OCI-LY1 (cell line): Measurements from ENCODE around the gene COX19.
"Not testable (repeated sequence)": the region's sequence is repeated elsewhere in the genome, so short reads cannot be mapped to it uniquely, and the experiment has no call there.

Experiments used
- H2AFZ ChIP-seq: fragments of 200-600 bp; sonication (generic), shearing (Covaris generic); 2 replicates; pipeline ENCODE4 v1.6.0; 2014; ENCODE audit warnings: antibody characterized with exemption, mild to moderate bottlenecking, low read length
- H3F3A ChIP-seq: fragments of 200-600 bp; sonication (generic), shearing (Covaris generic); 2 replicates; pipeline ENCODE4 v1.6.0; 2014; ENCODE audit warnings: mild to moderate bottlenecking, antibody characterized with exemption, low read length, moderate library complexity; ENCODE audit not compliant: insufficient read depth
- H3K27ac ChIP-seq: fragments of 200-600 bp; sonication (generic); 2 replicates; pipeline ENCODE4 v1.5.1; 2014; ENCODE audit warnings: low read length, mixed run types, mild to moderate bottlenecking, low read depth; ENCODE audit not compliant: poor library complexity, severe bottlenecking
- H3K27me3 ChIP-seq: fragments of 200-600 bp; sonication (generic); 2 replicates; pipeline ENCODE4 v1.6.0; 2014; ENCODE audit warnings: antibody characterized with exemption, mild to moderate bottlenecking, low read length, moderate library complexity; ENCODE audit not compliant: insufficient read depth
- H3K36me3 ChIP-seq: fragments of 200-600 bp; sonication (generic); 2 replicates; pipeline ENCODE4 v1.6.1; 2014; ENCODE audit warnings: mild to moderate bottlenecking, antibody characterized with exemption, low read length, moderate library complexity, mixed read lengths; ENCODE audit not compliant: insufficient read depth
- H3K4me1 ChIP-seq: fragments of 200-600 bp; sonication (generic); 2 replicates; pipeline ENCODE4 v1.5.1; 2014; ENCODE audit warnings: mild to moderate bottlenecking, low read length, moderate library complexity; ENCODE audit not compliant: insufficient read depth, severe bottlenecking
- H3K4me2 ChIP-seq: fragments of 200-600 bp; sonication (generic), shearing (Covaris generic); 2 replicates; pipeline ENCODE4 v1.6.1; 2014; ENCODE audit warnings: low read length
- H3K4me3 ChIP-seq: fragments of 200-600 bp; sonication (generic); 2 replicates; pipeline ENCODE4 v1.5.1; 2014; ENCODE audit warnings: low read length, low read depth, mild to moderate bottlenecking, mixed read lengths; ENCODE audit not compliant: poor library complexity, severe bottlenecking
- H3K79me2 ChIP-seq: fragments of 200-600 bp; shearing (Covaris generic); 2 replicates; pipeline ENCODE4 v1.6.1; 2016; ENCODE audit warnings: mixed run types, low read length, mixed read lengths; ENCODE audit not compliant: insufficient read depth
- H3K9ac ChIP-seq: fragments of 200-600 bp; sonication (generic), shearing (Covaris generic); 2 replicates; pipeline ENCODE4 v1.6.1; 2014; ENCODE audit warnings: mild to moderate bottlenecking, low read length, mixed read lengths
- H3K9me2 ChIP-seq: fragments of 200-600 bp; sonication (generic), shearing (Covaris generic); 2 replicates; pipeline ENCODE4 v1.6.1; 2014; ENCODE audit warnings: low read depth, mild to moderate bottlenecking, low read length, mixed read lengths
- H3K9me3 ChIP-seq: fragments of 200-600 bp; shearing (Covaris generic); 2 replicates; pipeline ENCODE4 v1.6.1; 2014; ENCODE audit warnings: low read length, mixed read lengths
- H4K20me1 ChIP-seq: fragments of 200-600 bp; sonication (generic), shearing (Covaris generic); 2 replicates; pipeline ENCODE4 v1.6.0; 2016; ENCODE audit warnings: mild to moderate bottlenecking, low read length; ENCODE audit not compliant: insufficient read depth
- EZH2 ChIP-seq: fragments of 200-600 bp; sonication (generic), shearing (Covaris generic); IDR thresholded peaks from 2 replicates; pipeline ENCODE4 v1.8.0; 2017; ENCODE audit warnings: borderline replicate concordance, mixed run types, mild to moderate bottlenecking, antibody characterized with exemption, low read length, moderate library complexity, mixed read lengths
- TF ChIP-seq, protein P1 (sequence below): fragments of 200-600 bp; sonication (generic), shearing (Covaris generic); IDR thresholded peaks from 2 replicates; pipeline ENCODE4 v1.5.1; 2017; ENCODE audit warnings: mild to moderate bottlenecking, antibody characterized with exemption, low read length, moderate library complexity, mixed read lengths

COX19 gene

DNA sequence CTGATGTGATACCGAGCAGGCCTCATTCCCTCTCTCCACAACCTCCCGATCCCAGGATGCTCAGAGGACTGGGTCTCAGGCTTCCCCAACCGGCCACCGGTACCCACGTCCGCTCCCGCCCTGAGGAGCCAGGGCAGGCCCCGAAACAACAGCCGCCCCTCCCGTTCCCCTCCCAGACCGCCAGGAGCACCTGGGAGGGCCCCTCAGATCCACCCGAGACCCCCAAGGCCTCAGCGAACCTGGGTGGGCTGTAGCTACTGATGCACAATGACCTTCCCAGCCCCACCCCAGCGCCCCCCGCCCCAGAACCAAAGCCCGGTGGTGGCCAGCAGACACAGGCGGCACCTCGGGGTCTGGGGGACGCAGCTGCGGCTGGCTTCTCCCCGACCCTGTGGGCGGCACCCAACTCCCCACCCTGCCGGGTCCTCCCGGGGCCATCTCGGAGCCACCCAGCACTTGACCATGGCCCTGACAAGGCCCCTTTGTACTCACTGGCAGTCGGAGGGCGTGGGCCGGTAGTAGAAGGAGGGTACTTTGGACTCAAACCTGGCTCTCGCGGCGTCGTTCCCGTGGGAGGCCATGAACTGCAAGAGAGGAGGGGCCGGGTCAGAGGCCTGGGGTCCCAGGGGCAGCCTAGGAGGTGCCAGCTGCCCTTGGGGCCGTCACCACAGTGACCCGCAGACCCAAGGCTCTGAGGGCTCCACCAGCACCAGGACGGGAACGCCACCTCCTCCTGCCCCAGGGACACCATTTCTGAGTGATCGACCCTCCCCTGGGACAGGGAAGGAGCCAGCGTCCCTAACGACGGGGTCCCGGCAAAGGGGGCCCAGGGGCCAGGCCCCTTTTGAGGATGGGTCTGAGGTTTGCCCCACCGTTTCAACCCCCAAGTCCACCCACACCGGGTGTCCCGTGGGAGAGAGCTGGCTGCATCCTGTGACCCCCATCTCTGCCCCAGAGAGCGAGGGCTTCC is 49.0 kb downstream of the COX19 start:
- no peaks in the 10 kb centered on the region for H4K20me1 ChIP-seq
- H3K9ac ChIP-seq: no peak overlapping the region
- no peaks in the 10 kb centered on the region for H3K9me2 ChIP-seq
- no peaks in the 10 kb centered on the region for H3F3A ChIP-seq
- TF ChIP-seq, protein P1, sequence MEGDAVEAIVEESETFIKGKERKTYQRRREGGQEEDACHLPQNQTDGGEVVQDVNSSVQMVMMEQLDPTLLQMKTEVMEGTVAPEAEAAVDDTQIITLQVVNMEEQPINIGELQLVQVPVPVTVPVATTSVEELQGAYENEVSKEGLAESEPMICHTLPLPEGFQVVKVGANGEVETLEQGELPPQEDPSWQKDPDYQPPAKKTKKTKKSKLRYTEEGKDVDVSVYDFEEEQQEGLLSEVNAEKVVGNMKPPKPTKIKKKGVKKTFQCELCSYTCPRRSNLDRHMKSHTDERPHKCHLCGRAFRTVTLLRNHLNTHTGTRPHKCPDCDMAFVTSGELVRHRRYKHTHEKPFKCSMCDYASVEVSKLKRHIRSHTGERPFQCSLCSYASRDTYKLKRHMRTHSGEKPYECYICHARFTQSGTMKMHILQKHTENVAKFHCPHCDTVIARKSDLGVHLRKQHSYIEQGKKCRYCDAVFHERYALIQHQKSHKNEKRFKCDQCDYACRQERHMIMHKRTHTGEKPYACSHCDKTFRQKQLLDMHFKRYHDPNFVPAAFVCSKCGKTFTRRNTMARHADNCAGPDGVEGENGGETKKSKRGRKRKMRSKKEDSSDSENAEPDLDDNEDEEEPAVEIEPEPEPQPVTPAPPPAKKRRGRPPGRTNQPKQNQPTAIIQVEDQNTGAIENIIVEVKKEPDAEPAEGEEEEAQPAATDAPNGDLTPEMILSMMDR: no peak
- no peak for TF ChIP-seq EZH2
- no peak overlapping the region for H2AFZ ChIP-seq
- peaks cover 7% of the 10 kb centered on the region; the same call in 1 of the 2 replicates for H3K27me3 ChIP-seq
- no peak overlapping the region for H3K4me2 ChIP-seq
- no peak overlapping the region for H3K27ac ChIP-seq
- H3K79me2 ChIP-seq: no peaks in the 10 kb centered on the region
- no peak overlapping the region for H3K4me3 ChIP-seq
- peaks cover 11% of the 10 kb centered on the region for H3K4me1 ChIP-seq
- H3K36me3 ChIP-seq: no peaks in the 10 kb centered on the region
- H3K9me3 ChIP-seq: no peaks in the 10 kb centered on the region

DNA sequence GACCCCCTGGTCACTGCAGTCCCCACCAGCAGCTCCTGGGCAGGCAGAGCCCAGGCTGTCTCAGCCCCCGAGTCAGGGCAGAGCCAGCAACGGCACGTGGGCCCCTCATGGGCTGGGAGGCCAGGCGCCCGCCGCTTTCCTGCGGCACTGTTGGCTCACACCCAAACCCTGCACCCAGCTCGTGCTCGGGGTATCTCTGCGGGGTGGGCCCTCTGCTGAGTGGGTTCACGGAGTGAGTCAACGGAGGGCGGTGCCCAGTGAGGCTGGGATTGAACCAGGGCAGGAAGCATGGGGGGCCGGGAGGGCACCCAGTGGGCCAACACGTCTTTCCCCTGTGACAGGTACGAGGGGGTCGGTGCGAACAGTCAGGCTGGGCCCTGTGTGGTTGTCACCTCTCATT is 49.7 kb downstream of the COX19 start:
- no peak overlapping the region for H3K4me3 ChIP-seq
- no peaks in the 10 kb centered on the region for H4K20me1 ChIP-seq
- H3K4me2 ChIP-seq: no peak overlapping the region
- H3K36me3 ChIP-seq: no peaks in the 10 kb centered on the region
- H3K9ac ChIP-seq: no peak overlapping the region
- H3K9me2 ChIP-seq: no peaks in the 10 kb centered on the region
- no peaks in the 10 kb centered on the region for H3K9me3 ChIP-seq
- TF ChIP-seq, protein P1: no peak
- no peak for TF ChIP-seq EZH2
- no peaks in the 10 kb centered on the region for H3F3A ChIP-seq
- H2AFZ ChIP-seq: no peak overlapping the region
- no peaks in the 10 kb centered on the region for H3K79me2 ChIP-seq
- peaks cover 11% of the 10 kb centered on the region for H3K4me1 ChIP-seq
- no peak overlapping the region for H3K27ac ChIP-seq
- H3K27me3 ChIP-seq: peaks cover 14% of the 10 kb centered on the region; the same call in 1 of the 2 replicates

DNA sequence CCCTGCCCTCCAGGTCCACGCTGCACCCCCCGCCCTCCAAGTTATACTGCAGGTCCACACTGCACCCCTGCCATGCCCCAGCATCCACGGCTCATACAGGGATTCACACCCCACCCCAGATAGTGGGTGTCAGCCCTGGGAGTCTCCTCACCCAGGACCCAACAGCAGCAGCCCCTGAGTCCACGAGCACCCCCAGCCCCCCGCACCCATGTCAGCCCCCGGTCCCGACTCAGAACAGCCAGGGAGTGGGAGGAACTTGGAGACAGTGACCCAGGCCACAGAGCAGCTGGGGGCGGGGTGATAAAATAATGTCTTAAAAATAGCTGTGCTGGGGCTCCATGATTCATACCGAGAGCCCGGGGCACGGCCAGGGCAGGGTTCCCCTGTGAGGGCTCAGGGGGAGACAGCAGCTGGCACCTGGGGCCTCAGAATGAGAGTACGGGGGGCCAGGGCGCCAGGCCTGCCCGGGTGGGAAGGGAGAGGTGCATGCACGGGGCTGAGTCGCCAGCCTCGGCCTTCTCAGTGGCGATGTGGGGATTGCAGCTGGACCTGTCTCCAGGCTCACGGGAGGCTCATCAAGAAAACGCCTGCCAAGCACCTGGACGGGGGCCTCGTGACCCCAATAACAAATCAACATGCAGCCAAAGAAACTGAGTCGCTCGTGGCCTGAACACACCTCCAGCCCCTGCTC is 50.7 kb downstream of the COX19 start:
- no peak overlapping the region for H3K4me3 ChIP-seq
- no peaks in the 10 kb centered on the region for H3K79me2 ChIP-seq
- H3K4me1 ChIP-seq: peaks cover 11% of the 10 kb centered on the region
- no peak overlapping the region for H3K27ac ChIP-seq
- H3K4me2 ChIP-seq: no peak overlapping the region
- H3K9ac ChIP-seq: no peak overlapping the region
- H3K9me2 ChIP-seq: no peaks in the 10 kb centered on the region
- TF ChIP-seq EZH2: no peak
- TF ChIP-seq, protein P1: no peak
- H4K20me1 ChIP-seq: no peaks in the 10 kb centered on the region
- no peak overlapping the region for H2AFZ ChIP-seq
- H3K9me3 ChIP-seq: no peaks in the 10 kb centered on the region
- peaks cover 14% of the 10 kb centered on the region; the same call in 1 of the 2 replicates for H3K27me3 ChIP-seq
- no peaks in the 10 kb centered on the region for H3F3A ChIP-seq
- H3K36me3 ChIP-seq: no peaks in the 10 kb centered on the region

DNA sequence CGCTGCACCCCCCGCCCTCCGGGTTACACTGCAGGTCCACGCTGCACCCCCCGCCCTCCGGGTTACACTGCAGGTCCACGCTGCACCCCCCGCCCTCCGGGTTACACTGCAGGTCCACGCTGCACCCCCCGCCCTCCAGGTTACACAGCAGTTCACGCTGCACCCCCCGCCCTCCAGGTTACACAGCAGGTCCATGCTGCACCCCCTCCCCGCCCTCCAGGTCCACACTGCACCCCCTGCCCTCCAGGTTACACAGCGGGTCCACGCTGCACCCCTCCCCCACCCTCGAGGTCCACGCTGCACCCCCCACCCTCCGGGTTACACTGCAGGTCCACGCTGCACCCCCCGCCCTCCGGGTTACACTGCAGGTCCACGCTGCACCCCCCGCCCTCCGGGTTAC is 51.3 kb downstream of the COX19 start:
- H3K36me3 ChIP-seq, H3K9me2 ChIP-seq, H3K9me3 ChIP-seq, H4K20me1 ChIP-seq, H3K79me2 ChIP-seq, H3K27ac ChIP-seq, H2AFZ ChIP-seq, H3K4me3 ChIP-seq, H3K9ac ChIP-seq, H3F3A ChIP-seq, H3K4me2 ChIP-seq: not testable (repeated sequence)
- Histone ChIP-seq H3K4me1 (peaks cover 11% of the 10 kb centered on the region), H3K27me3 (peaks cover 14% of the 10 kb centered on the region; the same call in 1 of the 2 replicates)
